Right cardiac atrium (tissue), 5 donors: ENCODE results near the gene RER1. TPM values are rescaled to one million over a fixed set of nuclear protein-coding genes. Genes with fewer than 3 reads are reported as not detected.

Experiments
- ATAC-seq, 2 donors: fragments of 200-7000 bp; cut with Tn5 transposase; one replicate each; pipeline versions ENCODE4 v1.8.0 to v1.9.1; 2020; ENCODE audit warnings: moderate library complexity in 2 of 2, mild to moderate bottlenecking in 1 of 2
- DNase-seq, 3 donors: peaks; one replicate each; pipeline ENCODE4 v3.0.0-alpha.2; 2020
- H3K27ac ChIP-seq: one replicate; pipeline ENCODE4 v1.5.1; 2013; ENCODE audit warnings: mild to moderate bottlenecking, low read length, control low read depth, moderate library complexity
- H3K27me3 ChIP-seq: one replicate; pipeline ENCODE4 v1.6.1; 2013; ENCODE audit not compliant: control insufficient read depth, insufficient read depth
- H3K4me1 ChIP-seq: one replicate; pipeline ENCODE4 v1.6.1; 2013; ENCODE audit warnings: low read length; ENCODE audit not compliant: control insufficient read depth, insufficient read depth
- H3K4me3 ChIP-seq: one replicate; pipeline ENCODE4 v1.5.1; 2013; ENCODE audit warnings: low read length, control low read depth
- H3K9me3 ChIP-seq: one replicate; pipeline ENCODE4 v1.6.1; 2013; ENCODE audit warnings: low read length; ENCODE audit not compliant: control insufficient read depth
- WGBS: extraction: QIAGEN DNeasy Blood & Tissue Kit; methylation state at CpG from one replicate; pipeline ENCODE4 v1.1.7; 2013; 5-methylcytosine and 5-hydroxymethylcytosine counted together
- intact Hi-C, 4 donors: fragments of 100-400 bp; cut with DNase I; formaldehyde crosslinking; loops; one replicate each; pipeline versions ENCODE4 v1.11.0 to v1.14.0; 2022 to 2023
- polyA plus RNA-seq: library from polyadenylated mRNA; stranded (reverse); fragments of 200-250 nt; gene quantifications from one replicate; pipeline ENCODE4 v1.2.3, GENCODE V29; 2013
- total RNA-seq, 4 donors: library from RNA; stranded (reverse); fragmentation: NEBNext Ultra II Directional; extraction: Animal tissue kit (Norgen Biotek cat#: 25700); gene quantifications; one replicate each; pipeline ENCODE4 v1.2.1, GENCODE V29; 2021
- donor health status: healthy with polysubstance abuse.
- donor health status: DM: no; HTN: yes; CAD: no.
- donor health status: DM: no; HTN: no; CAD: no.
- donor health status: DM: no; HTN: yes; CAD: no; lungs with severe emphysema.
- donor health status: DM: yes; HTN: yes; CAD: no.

Gene RER1
- total and polyA plus RNA-seq, 5 donors, result 50.3 to 93.9 (median 86.2) TPM

GRCh38 chr1:2442661-2443060 is 51.0 kb downstream of the RER1 start:
- Histone ChIP-seq H3K4me1 (no peaks in the 10 kb centered on the region), H3K27me3 (no peaks in the 10 kb centered on the region), H3K4me3 (no peak overlapping the region), H3K27ac (no peak overlapping the region), H3K9me3 (no peaks in the 10 kb centered on the region)
- no peak for ATAC-seq
- intact Hi-C loops, result loop anchor here in 1 of 4 donors (10.0 kb wide), 1 partner anchor 362 kb away; the partner anchor contains the start of gene TTC34
- no peak for DNase-seq
- WGBS, result 54% methylated on average over 6 of the region's 6 CpGs

GRCh38 chr1:2443277-2444137 is 51.9 kb downstream of the RER1 start:
- H3K4me3 ChIP-seq, result no peak overlapping the region
- H3K27ac ChIP-seq, result no peak overlapping the region
- intact Hi-C loops, result loop anchor here in 1 of 4 donors (10.0 kb wide), 1 partner anchor 361 kb away; the partner anchor contains the start of gene TTC34
- H3K27me3 ChIP-seq, result no peaks in the 10 kb centered on the region
- no peaks in the 10 kb centered on the region for H3K4me1 ChIP-seq
- ATAC-seq, result no peak
- no peaks in the 10 kb centered on the region for H3K9me3 ChIP-seq
- WGBS, result 2% methylated on average over 107 of the region's 107 CpGs
- DNase-seq, result no peak

DNA sequence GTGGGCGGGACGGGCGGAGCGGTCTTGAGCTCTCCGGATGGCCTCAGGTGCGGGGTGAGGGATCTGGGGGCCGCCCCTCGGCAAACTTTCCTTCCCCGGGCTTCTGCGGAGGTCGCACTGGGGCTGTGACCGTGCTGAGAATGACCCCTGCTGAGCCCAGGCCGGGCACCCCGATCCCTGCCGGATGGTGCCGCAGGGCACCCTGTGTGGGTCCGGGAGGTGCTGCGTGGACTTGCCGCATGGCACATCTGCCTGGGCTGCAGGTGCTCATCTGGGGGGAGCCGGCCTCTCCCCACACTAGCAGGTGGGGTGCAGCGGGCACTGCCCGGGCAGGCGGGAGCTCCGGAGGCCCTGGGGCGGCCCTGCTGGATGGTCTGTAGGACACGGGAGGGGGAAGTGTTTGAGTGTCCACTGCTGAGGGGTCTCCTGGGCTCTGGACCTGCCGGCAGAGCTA is 52.5 kb downstream of the RER1 start:
- intact Hi-C loops, result loop anchor here in 1 of 4 donors (10.0 kb wide), 1 partner anchor 361 kb away; the partner anchor contains the start of gene TTC34
- Histone ChIP-seq H3K4me3 (no peak overlapping the region), H3K27ac (no peak overlapping the region), H3K4me1 (no peaks in the 10 kb centered on the region), H3K27me3 (no peaks in the 10 kb centered on the region), H3K9me3 (no peaks in the 10 kb centered on the region)
- DNase-seq (no peak), ATAC-seq (no peak)
- WGBS, result 32% methylated on average over 27 of the region's 27 CpGs

- WGBS, result 68% methylated on average over 16 of the region's 16 CpGs
Measured at GRCh38 chr1:2445162-2445822, 53.7 kb downstream of the RER1 start.

GRCh38 chr1:2445823-2446215 is 54.2 kb downstream of the RER1 start:
- 78% methylated on average over 15 of the region's 15 CpGs for WGBS
- Histone ChIP-seq H3K4me3 (no peak overlapping the region), H3K9me3 (no peaks in the 10 kb centered on the region), H3K27ac (no peak overlapping the region), H3K27me3 (no peaks in the 10 kb centered on the region), H3K4me1 (no peaks in the 10 kb centered on the region)
- DNase-seq (no peak), ATAC-seq (no peak)
- intact Hi-C loops, result loop anchor here in 1 of 4 donors (10.0 kb wide), 1 partner anchor 359 kb away; the partner anchor contains the start of gene TTC34

More at GRCh38 chr1:2445162-2445822, 53.7 kb downstream of the RER1 start:
- ATAC-seq, result no peak
- no peaks in the 10 kb centered on the region for H3K27me3 ChIP-seq
- H3K9me3 ChIP-seq, result no peaks in the 10 kb centered on the region
- no peak overlapping the region for H3K27ac ChIP-seq
- no peaks in the 10 kb centered on the region for H3K4me1 ChIP-seq
- DNase-seq, result no peak
- intact Hi-C loops, result loop anchor here in 1 of 4 donors (10.0 kb wide), 1 partner anchor 360 kb away; the partner anchor contains the start of gene TTC34
- H3K4me3 ChIP-seq, result no peak overlapping the region

DNA sequence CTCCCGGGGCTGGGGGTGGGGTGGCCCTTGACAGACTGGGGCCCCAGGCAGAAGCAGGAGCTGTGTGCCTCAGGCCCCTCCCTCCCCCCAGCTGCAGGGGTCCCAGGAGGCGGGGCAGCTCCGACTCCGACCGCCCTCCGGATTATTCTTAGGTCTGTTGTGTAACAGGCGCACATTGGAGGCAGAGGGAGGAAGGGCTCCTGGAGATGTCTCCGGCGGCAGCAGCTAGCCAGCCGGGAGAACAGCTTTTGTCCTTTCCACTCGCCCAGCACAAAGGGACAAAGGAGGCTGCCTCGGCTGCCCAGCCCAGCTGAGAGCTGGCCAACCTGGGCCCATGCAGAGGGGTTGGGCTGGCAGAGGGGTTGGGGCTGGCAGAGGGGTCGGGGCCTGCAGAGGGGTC is 54.8 kb downstream of the RER1 start:
- Histone ChIP-seq H3K9me3 (no peaks in the 10 kb centered on the region), H3K27me3 (no peaks in the 10 kb centered on the region), H3K27ac (no peak overlapping the region), H3K4me1 (no peaks in the 10 kb centered on the region), H3K4me3 (no peak overlapping the region)
- no peak for DNase-seq
- intact Hi-C loops, result loop anchor here in 1 of 4 donors (10.0 kb wide), 1 partner anchor 358 kb away; the partner anchor contains the start of gene TTC34
- 17% methylated on average over 13 of the region's 13 CpGs for WGBS
- no peak for ATAC-seq

- ATAC-seq (no peak), DNase-seq (no peak)
- WGBS, result 51% methylated on average over 9 of the region's 9 CpGs
- Histone ChIP-seq H3K27ac (no peak overlapping the region), H3K27me3 (no peaks in the 10 kb centered on the region), H3K9me3 (no peaks in the 10 kb centered on the region), H3K4me3 (no peak overlapping the region), H3K4me1 (no peaks in the 10 kb centered on the region)
- intact Hi-C loops, result loop anchor here in 1 of 4 donors (10.0 kb wide), 1 partner anchor 358 kb away; the partner anchor contains the start of gene TTC34
Measured at GRCh38 chr1:2446861-2447260, 55.2 kb downstream of the RER1 start.

- WGBS, result 58% methylated on average over 23 of the region's 23 CpGs
- Histone ChIP-seq H3K27ac (no peak overlapping the region), H3K27me3 (no peaks in the 10 kb centered on the region), H3K9me3 (no peaks in the 10 kb centered on the region), H3K4me3 (no peak overlapping the region), H3K4me1 (no peaks in the 10 kb centered on the region)
- intact Hi-C loops, result loop anchor here in 1 of 4 donors (10.0 kb wide), 1 partner anchor 357 kb away; the partner anchor contains the start of gene TTC34
- no peak for DNase-seq
- ATAC-seq, result no peak
Measured at GRCh38 chr1:2447276-2448097, 55.8 kb downstream of the RER1 start.

- no peaks in the 10 kb centered on the region for H3K9me3 ChIP-seq
- WGBS, result 53% methylated on average over 18 of the region's 18 CpGs
- DNase-seq (no peak), ATAC-seq (no peak)
- H3K27ac ChIP-seq, result no peak overlapping the region
- H3K4me1 ChIP-seq, result no peaks in the 10 kb centered on the region
- intact Hi-C loops, result loop anchor here in 1 of 4 donors (10.0 kb wide), 1 partner anchor 357 kb away; the partner anchor contains the start of gene TTC34
- H3K27me3 ChIP-seq, result no peaks in the 10 kb centered on the region
- no peak overlapping the region for H3K4me3 ChIP-seq
Measured at GRCh38 chr1:2448098-2448445, 56.4 kb downstream of the RER1 start.
